IMR-90 (cell line): ENCODE data around the gene SLC27A1. TPM values are rescaled to one million over a fixed set of nuclear protein-coding genes. Genes with fewer than 3 reads are reported as not detected.

Experiments
- ATAC-seq: fragments of 200-7000 bp; cut with Tn5 transposase; 2 replicates; pipeline ENCODE4 v1.9.1; 2020; ENCODE audit warnings: low read depth, mild to moderate bottlenecking, moderate library complexity
- BruUV-seq: library from RNA; stranded (reverse); fragments of 400-500 nt; replicated peaks from 2 replicates; lab custom pipeline; 2021; lab: Mats Ljungman, UMichigan
- CTCF ChIA-PET: fragments of 300-600 bp; formaldehyde crosslinking; extraction: SDS; loops from one replicate; lab custom pipeline; 2021; ENCODE audit warnings: antibody characterized with exemption; lab: Yijun Ruan, JAX
- POLR2A ChIA-PET: fragments of 300-600 bp; sonication (Branson Sonifier 250); formaldehyde crosslinking; loops from one replicate; lab custom pipeline; 2022; ENCODE audit warnings: antibody characterized with exemption; ENCODE audit not compliant: unreplicated experiment; lab: Charles Lee
- DNase-seq: peaks from one replicate; pipeline ENCODE4 v3.0.0; 2013
- H2AFZ ChIP-seq: replicated peaks from 2 replicates; pipeline ENCODE3; 2013; ENCODE audit warnings: low read length, mild to moderate bottlenecking; ENCODE audit not compliant: poor library complexity
- H2AK5ac ChIP-seq: 2 replicates; pipeline ENCODE4 v1.6.1; 2013; ENCODE audit warnings: low read depth, low read length, inconsistent platforms
- H2AK9ac ChIP-seq: replicated peaks from 2 replicates; pipeline ENCODE3; 2013; ENCODE audit warnings: mild to moderate bottlenecking, low read depth, low read length, moderate library complexity; ENCODE audit not compliant: poor library complexity
- H2BK120ac ChIP-seq: 2 replicates; pipeline ENCODE4 v1.6.1; 2013; ENCODE audit warnings: low read depth, low read length, inconsistent platforms
- H2BK15ac ChIP-seq: 3 replicates; pipeline ENCODE4 v1.6.1; 2013; ENCODE audit warnings: low read depth, low read length, inconsistent platforms
- H2BK20ac ChIP-seq: 2 replicates; pipeline ENCODE4 v1.6.1; 2013; ENCODE audit warnings: low read depth, mild to moderate bottlenecking, inconsistent platforms, low read length, moderate library complexity
- H2BK5ac ChIP-seq: 2 replicates; pipeline ENCODE4 v1.6.1; 2013; ENCODE audit warnings: mild to moderate bottlenecking, low read depth, low read length, inconsistent platforms; ENCODE audit not compliant: poor library complexity, severe bottlenecking
- H3K14ac ChIP-seq: replicated peaks from 2 replicates; pipeline ENCODE4 v1.6.1; 2013; ENCODE audit warnings: low read depth, low read length, inconsistent platforms
- H3K18ac ChIP-seq: 2 replicates; pipeline ENCODE4 v1.6.1; 2013; ENCODE audit warnings: low read depth, low read length, control low read depth
- H3K23ac ChIP-seq: 2 replicates; pipeline ENCODE4 v1.6.1; 2013; ENCODE audit warnings: low read depth, low read length, inconsistent platforms
- H3K27ac ChIP-seq: 2 replicates; pipeline ENCODE4 v1.5.1; 2013; ENCODE audit warnings: mild to moderate bottlenecking, control low read depth, low read length; ENCODE audit not compliant: insufficient read depth
- H3K27me3 ChIP-seq: 2 replicates; pipeline ENCODE4 v1.6.1; 2013; ENCODE audit warnings: low read length; ENCODE audit not compliant: control insufficient read depth, insufficient read depth
- H3K36me3 ChIP-seq: 2 replicates; pipeline ENCODE4 v1.6.1; 2013; ENCODE audit warnings: low read length, mixed read lengths; ENCODE audit not compliant: control insufficient read depth, insufficient read depth
- H3K4ac ChIP-seq: 2 replicates; pipeline ENCODE4 v1.6.1; 2013; ENCODE audit warnings: low read depth, low read length, inconsistent platforms
- H3K4me1 ChIP-seq: 2 replicates; pipeline ENCODE4 v1.6.1; 2013; ENCODE audit warnings: low read length, mixed read lengths; ENCODE audit not compliant: control insufficient read depth, insufficient read depth
- H3K4me2 ChIP-seq: 2 replicates; pipeline ENCODE4 v1.6.1; 2013; ENCODE audit warnings: low read depth, mild to moderate bottlenecking, control low read depth, low read length, moderate library complexity
- H3K4me3 ChIP-seq: 2 replicates; pipeline ENCODE4 v1.5.1; 2013; ENCODE audit warnings: low read depth, mild to moderate bottlenecking, control low read depth, low read length, moderate library complexity; ENCODE audit not compliant: insufficient read depth
- H3K56ac ChIP-seq: 2 replicates; pipeline ENCODE4 v1.6.1; 2013; ENCODE audit warnings: low read length, inconsistent platforms; ENCODE audit not compliant: insufficient read depth; ENCODE audit errors: extremely low read depth
- H3K79me1 ChIP-seq, 2 experiments: 2 replicates each; pipeline ENCODE4 v1.6.1; 2013; ENCODE audit warnings: low read length in 2 of 2, inconsistent platforms in 1 of 2, low read depth in 1 of 2
- H3K9ac ChIP-seq: 2 replicates; pipeline ENCODE4 v1.6.1; 2013; ENCODE audit warnings: low read depth, low read length, control low read depth
- H3K9me1 ChIP-seq: 2 replicates; pipeline ENCODE4 v1.6.1; 2013; ENCODE audit warnings: low read length, inconsistent platforms; ENCODE audit not compliant: insufficient read depth
- H3K9me3 ChIP-seq: 2 replicates; pipeline ENCODE4 v1.6.1; 2013; ENCODE audit warnings: low read length; ENCODE audit not compliant: control insufficient read depth, insufficient read depth
- H4K20me1 ChIP-seq: 2 replicates; pipeline ENCODE4 v1.6.1; 2013; ENCODE audit warnings: low read length, inconsistent platforms; ENCODE audit not compliant: insufficient read depth
- H4K5ac ChIP-seq: 2 replicates; pipeline ENCODE4 v1.6.1; 2013; ENCODE audit warnings: mild to moderate bottlenecking, low read depth, low read length, control low read depth
- H4K8ac ChIP-seq, 2 experiments: 2 replicates each; pipeline ENCODE4 v1.6.1; 2013; ENCODE audit warnings: low read depth in 2 of 2, low read length in 2 of 2, control low read depth in 1 of 2, inconsistent platforms in 1 of 2
- H4K91ac ChIP-seq: 2 replicates; pipeline ENCODE4 v1.6.1; 2013; ENCODE audit warnings: low read depth, low read length, inconsistent platforms; ENCODE audit not compliant: insufficient read depth
- MAFK ChIP-seq: IDR thresholded peaks from 2 replicates; pipeline ENCODE4 v1.6.1; 2012; ENCODE audit warnings: low read depth, low read length, improper control_type of control experiment
- WGBS, 2 experiments: methylation state at CpG; one replicate each; pipeline versions ENCODE4 v1.1.5 to v1.1.7; 2013; ENCODE audit warnings: missing lambda C conversion rate in 2 of 2; ENCODE audit not compliant: insufficient read length in 1 of 2; ENCODE audit errors: extremely low coverage in 2 of 2; 5-methylcytosine and 5-hydroxymethylcytosine counted together
- dilution Hi-C: fragments of 300-500 bp; cut with HindIII; formaldehyde crosslinking; loops from one replicate; pipeline ENCODE4 v1.14.3; 2018; ENCODE audit warnings: low sequenced_read_pairs; ENCODE audit not compliant: unreplicated experiment
- in situ Hi-C: fragments of 300-500 bp; cut with MboI; formaldehyde crosslinking; loops from 3 replicates; pipeline ENCODE4 v1.14.3; 2019; ENCODE audit warnings: low sequenced_read_pairs, inconsistent platforms, mixed read lengths
- intact Hi-C: fragments of 100-400 bp; cut with micrococcal nuclease; formaldehyde crosslinking; loops from 2 replicates; pipeline ENCODE4 v1.10.0; 2022
- polyA plus RNA-seq, 3 experiments: library from polyadenylated mRNA; depleted of rRNA; stranded (reverse); fragments of >200 nt; gene quantifications; 2 replicates each; pipeline ENCODE4 v1.2.3, GENCODE V29; 2012; ENCODE audit warnings: low replicate concordance in 1 of 3
- total RNA-seq: library from RNA; depleted of rRNA; stranded (reverse); fragments of >200 nt; gene quantifications from 2 replicates; pipeline ENCODE4 v1.2.3, GENCODE V29; 2012

Gene SLC27A1
- total and polyA plus RNA-seq, 2 of the 4 experiments (the other 2 are of a cell fraction): 4.8 to 12.9 TPM

- H3K14ac ChIP-seq: no peak overlapping the region
Observed at GRCh38 chr19:17445526-17446165, 24.7 kb upstream of the SLC27A1 start.

More at GRCh38 chr19:17445526-17446165, 24.7 kb upstream of the SLC27A1 start:
- Histone ChIP-seq H3K9ac (no peak overlapping the region), H3K4ac (no peak overlapping the region), H4K8ac (no peak overlapping the region), H3K23ac (no peak overlapping the region), H3K79me1 (no peaks in the 10 kb centered on the region), H2BK15ac (no peak overlapping the region), H2AK5ac (no peak overlapping the region), H3K4me3 (no peak overlapping the region), H3K9me1 (no peaks in the 10 kb centered on the region), H2BK20ac (no peak overlapping the region), H2BK120ac (no peak overlapping the region), H2AK9ac (no peak overlapping the region), H3K4me1 (no peaks in the 10 kb centered on the region), H3K9me3 (no peaks in the 10 kb centered on the region), H3K4me2 (no peak overlapping the region), H4K91ac (no peak overlapping the region), H3K27me3 (peaks cover 12% of the 10 kb centered on the region), H2AFZ (no peak overlapping the region), H3K18ac (no peak overlapping the region), H4K5ac (no peak overlapping the region), H3K27ac (no peak overlapping the region), H4K20me1 (no peaks in the 10 kb centered on the region; the same call in 1 of the 2 replicates), H2BK5ac (peak overlapping the region; percentile 35), H3K56ac (no peak overlapping the region), H3K36me3 (no peaks in the 10 kb centered on the region)
- dilution Hi-C loops (no loop called here), intact Hi-C loops (no loop called here), in situ Hi-C loops (no loop called here)
- TF ChIP-seq MAFK: no peak
- WGBS, 2 experiments: 78% methylated on average over 1 of the region's 1 CpG; no CpG with 5 or more reads in 1 of the 2 experiments
- CTCF ChIA-PET: no interaction called here
- ATAC-seq: no peak
- DNase-seq: no peak
- no TSS peak for BruUV-seq
- POLR2A ChIA-PET: no interaction called here
